Fibroblast of the conjunctiva (primary cell): ENCODE data around the gene BTBD2.
"Not testable (repeated sequence)": the region's sequence is repeated elsewhere in the genome, so short reads cannot be mapped to it uniquely, and the experiment has no call there.

Experiments used
- DNase-seq: peaks from one replicate; pipeline ENCODE4 v3.0.0-alpha.2; 2010; ENCODE audit warnings: low read depth

BTBD2 gene

DNA sequence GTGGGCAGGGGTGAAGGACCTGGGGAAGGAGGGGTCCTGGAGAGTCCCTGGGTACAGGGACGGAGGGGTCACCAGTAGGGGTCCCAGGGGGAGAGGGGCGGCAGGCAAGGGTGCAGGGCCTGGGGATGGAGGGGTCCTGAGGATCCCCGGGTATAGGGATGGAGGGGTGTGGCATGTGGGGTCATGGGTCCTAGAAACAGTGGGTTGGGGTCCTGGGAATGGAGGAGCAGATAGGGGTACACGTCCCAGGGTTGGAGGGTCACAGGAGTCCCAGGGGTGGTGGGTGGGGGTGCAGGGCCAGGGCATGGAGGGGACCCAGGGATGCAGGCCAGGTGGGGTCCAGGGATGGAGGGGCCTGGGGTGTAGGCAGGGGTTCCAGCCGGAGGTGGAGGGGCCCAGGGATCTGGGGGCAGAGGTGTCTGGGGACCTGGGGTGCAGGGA lies 1.4 kb downstream of the BTBD2 start:
- no peak for DNase-seq

DNA sequence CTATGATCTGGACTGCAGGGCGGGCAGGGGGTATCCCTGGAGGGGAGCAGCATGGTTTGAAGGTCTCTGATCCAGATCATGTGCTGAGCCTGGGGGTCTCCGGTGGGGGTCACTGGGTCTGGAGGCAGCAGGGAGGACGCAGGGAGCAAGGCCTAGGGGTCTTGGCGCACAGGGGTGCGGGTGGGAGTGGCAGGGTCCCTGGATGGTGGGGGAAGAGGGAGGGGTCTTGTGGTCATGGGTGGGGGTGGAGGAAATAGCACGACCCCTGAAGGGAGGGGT lies 1.9 kb downstream of the BTBD2 start:
- no peak for DNase-seq

DNA sequence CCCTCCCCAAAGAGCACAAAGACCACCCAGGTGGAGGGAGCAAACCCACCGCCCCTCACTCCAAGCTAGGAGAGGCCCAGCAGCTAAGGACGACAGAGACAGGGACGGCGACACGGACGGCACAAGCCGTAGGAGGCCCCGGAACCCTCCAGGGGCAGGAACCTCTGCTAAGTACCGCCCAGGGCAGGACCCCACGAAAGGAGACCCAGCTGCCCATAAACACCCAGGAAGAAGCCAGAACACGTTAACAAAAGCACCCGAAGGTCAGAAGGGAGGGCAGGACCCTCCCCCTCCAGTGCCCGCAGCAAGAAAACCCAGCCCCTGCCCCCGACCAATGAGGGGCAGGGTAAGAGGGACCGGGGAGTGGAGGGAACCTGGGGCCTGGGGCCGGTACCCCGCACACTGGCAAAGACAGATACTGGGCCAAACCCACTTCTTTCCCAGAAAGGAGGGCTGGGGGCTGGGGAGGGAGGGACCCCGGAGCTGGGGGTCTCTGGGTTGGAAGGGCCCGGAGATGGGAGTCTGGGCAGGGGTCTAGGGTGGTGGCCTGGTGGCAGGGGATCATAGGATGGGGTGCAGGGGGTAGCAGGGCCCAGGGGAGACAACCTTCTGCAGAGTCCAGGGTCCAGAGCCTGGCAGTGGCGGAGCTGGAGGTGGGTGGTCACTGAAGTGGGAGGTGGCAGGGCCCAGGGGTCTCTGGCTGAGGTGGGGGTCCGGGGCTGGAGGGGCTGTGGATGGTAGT lies 2.4 kb downstream of the BTBD2 start:
- no peak for DNase-seq

DNA sequence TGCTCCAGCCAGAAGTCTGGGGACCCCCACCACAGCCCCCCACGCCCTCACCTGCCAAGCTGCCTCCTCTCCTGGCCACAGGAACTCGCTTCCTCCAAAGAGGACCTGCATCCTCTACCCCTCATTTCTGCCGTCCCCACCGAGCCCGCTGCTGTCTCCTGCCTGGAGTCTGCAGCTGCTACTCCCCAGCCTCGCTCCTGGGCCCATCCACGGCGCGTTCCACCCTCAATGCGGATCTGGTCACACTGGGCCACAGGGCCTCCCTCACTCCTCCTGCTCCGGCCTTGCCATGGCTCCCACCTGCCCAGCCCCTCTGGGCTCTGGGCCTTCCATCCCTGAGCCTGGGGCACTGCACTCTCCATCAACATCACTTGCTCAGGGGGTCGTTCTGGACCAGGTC lies 4.3 kb downstream of the BTBD2 start:
- no peak for DNase-seq

DNA sequence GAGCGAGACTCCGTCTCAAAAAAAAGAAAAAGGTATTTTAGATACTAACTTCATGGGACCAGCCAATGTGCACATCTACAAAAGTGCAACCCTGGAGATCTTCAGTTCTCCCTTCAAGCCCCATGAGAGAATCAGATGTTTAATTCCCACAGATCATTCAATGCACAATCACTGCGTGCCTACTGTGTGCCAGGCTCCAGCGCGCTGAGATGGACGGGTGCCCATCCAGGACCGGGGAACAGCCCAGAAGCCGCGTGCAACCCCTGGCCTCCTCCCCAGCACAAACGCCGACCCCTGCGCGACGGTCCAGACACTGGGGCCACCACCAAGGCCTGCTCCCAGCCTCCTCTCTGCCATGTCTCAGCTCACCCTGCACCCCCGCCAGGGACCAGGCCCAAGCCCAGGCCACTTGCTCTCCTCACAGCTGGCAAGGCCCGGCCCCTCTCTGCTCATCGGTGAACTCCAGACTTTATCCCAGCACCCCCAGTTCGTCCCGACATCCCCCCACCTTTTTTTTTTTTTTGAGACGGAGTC lies 5.3 kb downstream of the BTBD2 start:
- DNase-seq: no peak

DNA sequence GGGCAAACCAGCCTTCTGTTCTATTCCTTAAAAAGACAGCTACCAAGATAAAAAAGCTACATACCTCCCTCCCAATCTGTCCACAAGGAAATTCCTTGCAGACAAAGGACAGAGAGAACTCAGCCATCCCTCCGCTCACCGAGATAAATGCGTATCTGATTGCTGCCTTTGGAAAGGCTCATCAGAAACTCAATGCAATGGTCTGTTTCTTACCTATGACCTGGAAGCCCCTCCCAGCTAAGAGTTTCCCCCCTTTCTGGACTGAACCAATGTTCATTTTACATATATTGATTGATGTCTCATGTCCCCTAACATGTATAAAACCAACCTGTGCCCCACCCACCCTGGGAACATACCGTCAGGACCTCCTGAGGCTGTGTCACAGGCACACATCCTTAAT lies 11.6 kb downstream of the BTBD2 start:
- DNase-seq: no peak

DNA sequence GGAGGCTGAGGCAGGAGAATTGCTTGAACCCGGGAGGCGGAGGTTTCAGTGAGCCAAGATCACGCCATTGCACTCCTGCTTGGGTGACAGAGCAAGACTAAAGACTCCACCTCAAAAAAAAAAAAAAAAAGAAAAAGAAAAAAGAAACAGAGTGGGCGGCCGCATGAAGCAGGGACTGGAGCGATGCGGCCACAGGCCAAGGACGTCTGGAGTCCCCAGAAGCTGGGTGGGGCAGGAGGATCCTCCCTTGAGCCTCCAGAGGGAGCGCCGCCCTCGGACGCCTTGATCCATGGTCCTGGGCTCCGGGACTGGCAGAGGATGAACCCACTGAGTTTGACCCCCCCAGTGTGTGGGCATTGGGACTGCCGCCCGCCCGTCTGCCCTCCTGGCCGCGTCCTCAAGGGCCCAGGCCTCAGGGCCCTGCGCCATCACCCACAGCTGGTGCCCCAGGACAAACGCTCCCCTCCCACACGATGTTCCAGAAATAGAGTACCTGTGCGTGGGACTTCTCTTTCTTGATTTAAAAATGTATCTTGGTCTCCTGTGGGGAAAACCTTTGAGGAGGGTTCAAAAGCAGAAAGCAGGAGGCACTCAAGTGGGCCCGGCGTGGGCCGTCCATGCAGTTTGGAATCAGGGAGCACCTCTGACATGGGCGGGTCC lies 15.5 kb downstream of the BTBD2 start:
- no peak for DNase-seq

DNA sequence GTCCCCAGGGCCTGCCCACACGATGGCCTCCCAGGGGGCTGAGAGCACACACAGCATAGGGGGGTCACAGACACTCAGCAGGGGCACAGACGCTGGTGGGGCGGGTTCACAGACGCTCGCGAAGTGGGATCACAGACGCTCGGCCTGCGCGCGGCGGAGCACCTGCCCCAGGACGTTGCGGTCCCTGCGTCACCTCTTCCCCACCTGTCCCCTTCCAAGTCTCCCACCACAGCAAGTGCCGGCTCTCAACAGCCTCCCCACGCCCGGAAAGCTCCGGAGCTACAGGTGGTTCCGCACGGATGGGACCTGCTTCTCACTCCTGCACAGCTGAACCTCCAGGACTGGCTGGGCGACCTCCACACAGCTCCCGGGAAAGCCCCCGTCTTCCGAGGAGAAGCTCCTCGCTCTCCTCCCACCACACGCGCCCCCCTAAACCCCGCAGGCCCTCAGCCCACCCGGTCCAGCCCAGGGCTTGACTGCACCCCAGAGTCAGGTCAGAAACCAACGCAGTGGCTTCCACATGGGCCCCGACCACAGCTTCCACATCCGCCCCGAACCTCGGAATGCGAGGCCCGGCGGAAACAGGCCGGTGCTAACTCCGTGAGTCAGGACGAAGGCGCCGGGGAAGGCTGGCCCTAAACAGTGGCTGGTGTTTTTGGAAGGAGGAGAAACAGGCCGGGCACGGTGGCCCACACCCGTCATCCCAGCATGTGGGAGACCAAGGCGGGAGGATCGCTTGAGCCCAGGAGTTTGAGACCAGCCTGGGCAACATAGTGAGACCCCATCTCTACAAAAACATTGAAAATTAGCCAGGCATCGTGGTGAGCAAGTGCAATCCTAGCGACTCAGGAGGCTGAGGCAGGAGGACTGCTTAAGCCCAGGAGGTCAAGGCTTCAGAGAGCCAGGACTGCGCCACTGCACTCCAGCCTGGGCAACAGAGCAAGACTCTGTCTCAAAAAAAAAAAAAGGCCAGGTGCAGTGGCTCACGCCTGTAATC lies 16.5 kb downstream of the BTBD2 start:
- DNase-seq: no peak

DNA sequence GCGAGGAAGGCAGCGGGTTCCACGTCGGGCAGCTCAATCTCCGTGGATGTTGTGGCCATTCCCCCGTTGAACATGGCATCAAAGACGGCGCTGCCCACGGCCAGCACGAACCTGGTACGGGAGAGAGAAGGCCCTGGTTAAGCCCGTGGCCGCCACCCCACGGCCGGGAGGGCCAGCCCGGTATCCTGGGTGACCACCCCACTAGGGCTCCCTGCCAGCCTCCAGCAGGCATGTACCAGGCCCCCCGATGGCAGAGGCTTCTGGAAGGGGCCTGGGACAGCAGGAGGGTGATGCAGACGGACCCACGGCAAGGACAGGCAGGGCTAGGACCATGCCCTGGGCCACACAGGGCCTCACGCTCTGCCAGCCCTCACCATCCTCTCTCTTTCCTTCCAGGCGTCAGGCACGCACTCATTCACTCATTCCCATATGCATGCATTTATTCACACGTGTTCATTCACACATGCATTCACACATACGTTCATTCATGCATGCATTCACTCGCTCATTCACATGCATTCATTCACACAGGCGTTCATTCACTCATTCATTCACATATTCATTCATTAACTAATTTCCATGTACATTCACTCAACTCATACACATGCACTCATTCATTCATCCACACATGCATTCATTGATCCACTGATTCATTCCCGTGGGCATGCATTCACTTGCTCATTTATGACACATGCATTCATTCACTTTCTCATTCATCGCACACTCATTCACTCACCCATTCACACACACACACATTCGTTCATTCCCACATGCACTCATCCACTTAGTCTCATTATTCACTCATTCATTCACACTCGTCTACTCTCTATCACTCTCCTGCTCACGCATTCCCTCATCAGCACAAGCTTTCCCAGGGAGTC lies 17.9 kb downstream of the BTBD2 start:
- DNase-seq: no peak

DNA sequence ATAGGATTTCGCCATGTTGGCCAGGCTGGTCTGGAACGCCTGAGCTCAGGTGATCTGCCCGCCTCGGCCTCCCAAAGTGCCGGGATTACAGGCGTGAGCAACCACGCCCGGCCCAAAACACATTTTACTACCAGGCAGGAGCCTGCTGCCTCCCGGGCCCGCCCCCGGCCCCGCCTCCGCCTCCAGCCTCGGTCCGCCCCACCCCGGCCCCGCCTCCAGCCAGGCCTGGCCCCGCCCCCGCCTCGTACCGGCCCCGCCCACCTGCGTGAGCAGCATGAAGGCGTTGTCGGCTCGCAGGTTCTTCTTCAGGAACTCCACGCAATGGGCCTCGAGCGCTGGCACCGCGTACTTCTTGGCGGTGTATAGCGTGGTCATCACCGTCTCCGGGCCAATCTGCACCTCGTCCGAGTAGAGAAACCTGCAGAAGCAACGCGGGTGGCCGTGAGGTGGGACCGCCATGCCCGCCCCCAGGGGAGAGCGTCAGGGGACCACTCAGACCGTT lies 22.7 kb downstream of the BTBD2 start:
- DNase-seq: no peak

DNA sequence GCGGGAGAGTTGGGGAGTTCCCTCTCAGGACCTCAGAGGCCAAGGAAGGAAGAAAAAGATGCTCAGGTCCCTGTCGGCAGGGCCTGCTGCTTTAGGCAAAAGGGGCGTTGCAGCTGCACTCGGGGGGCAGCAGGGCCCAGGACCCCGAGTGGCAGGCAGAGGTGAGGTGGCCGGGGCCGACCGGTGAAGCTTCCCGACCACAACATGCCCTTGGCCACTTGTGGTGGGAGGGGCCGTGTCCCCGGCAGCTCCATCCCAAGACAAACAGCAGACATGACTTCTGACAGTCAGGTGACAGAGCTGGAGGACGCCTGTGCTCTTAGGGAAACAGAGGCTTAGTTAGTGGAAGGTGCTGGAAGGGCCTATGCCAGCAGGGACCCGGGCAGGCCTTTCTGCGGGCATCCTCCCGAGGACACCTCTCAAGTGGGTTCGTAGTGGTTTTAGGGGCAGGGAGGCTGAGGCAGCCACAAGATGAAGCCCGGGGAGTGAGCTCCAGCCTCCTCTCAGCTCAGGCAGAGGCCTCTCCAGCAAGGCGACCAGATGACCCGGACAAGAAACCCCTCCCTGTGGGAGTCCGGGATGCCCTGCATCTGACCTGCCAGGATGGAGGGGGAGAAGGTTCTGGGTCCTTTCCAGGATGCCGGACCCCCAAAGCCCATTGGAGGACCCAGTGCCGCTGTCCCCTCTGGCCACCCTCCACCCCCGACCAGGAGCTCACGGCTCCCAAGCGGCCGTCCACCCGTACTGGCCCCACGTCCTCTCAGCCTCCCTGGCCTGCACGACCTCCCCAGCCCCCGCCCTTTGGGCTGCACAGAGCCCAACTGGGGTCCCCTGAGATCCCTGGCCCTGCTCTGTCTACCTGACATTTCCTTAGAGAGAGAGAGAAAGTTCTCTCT lies 24.2 kb downstream of the BTBD2 start:
- DNase-seq: no peak

DNA sequence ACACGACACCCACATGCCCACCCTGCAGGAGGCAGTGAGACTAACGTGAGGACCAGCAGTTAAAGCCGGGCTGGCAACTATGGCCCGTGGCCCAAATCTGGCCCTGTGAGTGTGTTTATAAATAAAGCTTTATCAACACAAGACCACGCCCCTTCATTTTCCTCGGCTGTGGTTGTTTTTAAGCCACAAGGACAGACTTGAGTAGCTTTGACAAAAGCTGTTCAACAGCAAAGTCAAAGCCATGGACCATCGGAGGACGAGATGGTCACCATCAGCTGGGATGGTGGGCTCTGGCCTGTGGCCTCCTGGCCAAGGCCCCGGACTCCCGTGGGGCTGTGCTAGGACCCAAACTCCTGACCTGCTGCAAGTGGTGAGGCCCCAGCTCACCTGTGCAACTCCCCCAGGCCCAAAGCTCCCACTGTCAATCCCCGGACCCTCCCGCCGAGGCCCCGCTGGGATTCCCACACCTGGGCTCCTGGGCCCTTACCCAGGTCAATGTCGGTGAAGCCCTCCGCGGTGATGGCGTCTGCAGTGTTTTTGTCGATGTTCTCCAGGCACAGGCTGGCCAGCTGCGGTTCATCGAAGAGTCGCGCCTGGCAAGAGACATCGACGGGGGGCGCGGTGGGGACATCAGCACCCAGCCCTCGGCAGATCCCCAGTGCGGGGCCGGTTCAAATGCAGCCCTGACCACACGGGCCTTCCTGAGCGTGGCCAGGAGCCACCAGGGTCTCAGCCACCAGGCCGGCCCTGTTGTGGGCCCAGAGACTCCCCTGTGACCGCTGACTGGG lies 25.1 kb downstream of the BTBD2 start:
- DNase-seq: no peak

DNA sequence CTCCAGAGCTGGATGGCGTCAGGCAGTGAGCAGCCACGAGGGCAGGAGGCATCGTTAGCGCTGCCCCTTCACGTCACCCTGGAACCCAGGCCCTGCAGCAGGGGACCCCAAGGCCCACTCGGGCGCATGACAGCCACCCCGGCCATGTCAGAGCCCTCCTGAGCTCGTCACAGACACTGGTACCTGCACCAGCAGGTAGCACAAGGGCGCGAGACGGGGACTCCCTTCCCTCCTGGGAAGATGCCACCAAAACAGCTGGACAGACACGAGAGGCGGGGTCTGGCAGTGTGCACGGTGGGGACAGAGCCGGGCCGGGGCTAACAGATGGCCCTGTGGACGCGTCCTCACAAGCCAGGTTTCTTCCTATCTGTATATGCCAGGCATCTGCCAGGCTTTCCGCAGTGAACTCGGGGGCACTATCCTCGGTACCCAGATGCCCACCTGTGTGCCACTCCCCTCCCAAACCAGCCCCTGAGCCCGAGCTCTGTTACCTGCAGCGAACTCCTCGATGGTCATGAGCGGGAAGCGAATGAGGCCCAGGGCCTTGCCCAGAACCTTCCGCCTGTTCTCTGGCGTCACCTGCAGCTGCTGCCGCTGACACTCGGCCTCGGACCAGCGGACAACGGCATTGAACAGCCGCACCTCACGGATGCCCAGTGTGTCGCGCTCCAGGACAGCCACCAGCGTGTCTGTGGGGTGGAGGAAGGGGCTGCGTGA lies 25.8 kb downstream of the BTBD2 start:
- no peak for DNase-seq

DNA sequence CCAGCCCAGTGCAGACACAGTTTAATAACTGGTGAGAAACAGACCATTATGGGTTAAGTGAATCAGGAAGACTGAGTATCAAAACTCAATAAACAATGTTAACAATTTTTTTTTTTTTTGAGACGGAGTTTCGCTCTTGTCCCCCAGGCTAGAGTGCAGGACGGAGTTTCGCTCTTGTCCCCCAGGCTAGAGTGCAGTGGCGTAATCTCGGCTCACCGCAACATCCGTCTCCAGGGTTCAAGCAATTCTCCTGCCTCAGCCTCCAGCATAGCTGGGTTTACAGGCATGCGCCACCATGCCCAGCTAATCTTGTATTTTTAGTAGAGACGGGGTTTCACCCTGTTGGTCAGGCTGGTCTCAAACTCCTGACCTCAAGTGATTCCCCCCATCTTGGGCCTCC lies 27.1 kb downstream of the BTBD2 start:
- not testable (repeated sequence) for DNase-seq

DNA sequence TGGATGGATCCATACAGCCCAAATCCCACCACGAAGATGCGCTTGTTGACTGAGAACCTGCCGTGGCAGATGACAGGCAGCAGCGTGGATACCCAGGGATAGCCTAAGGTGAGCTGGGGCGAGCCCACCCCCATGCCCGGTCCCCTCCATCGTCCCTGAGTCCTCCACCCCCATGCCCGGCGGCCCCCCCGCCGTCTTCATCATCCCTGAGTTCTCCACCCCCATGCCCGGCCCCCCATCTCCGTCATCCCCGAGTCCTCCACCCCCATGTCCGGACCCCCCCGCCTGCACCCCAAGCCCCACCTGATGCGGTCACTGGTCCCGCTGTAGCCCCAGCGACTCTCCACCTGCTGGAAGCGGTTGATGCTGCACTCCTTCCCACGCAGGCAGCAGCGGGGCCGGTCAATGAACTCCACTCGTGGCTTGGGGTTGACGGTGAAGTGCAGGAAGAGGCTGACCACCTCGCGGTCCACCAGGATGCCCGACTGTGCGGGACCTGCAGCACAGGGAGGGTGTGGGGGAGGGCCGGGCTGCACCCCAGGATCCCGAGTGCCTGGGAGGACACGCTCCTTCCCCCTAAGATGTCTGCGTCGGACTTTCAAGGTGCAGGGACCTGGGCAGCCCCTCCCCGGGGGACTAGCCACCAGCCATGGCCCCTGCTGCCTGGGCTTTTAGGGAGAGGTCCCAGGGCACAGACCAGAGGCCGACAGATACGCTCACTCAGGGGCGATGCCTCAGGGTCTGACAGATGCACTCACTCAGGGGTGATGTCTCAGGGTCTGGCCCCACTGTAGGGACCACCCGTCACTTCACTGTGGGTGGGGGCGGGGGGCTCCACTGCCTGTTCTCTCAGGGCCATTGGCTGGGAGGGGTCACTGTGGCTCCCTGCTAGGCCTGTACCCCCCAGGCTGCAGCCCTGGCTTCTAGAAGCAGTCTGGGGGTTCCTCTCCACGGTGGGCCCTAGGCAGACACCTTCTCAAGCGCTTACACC lies 28.0 kb downstream of the BTBD2 start:
- no peak for DNase-seq

DNA sequence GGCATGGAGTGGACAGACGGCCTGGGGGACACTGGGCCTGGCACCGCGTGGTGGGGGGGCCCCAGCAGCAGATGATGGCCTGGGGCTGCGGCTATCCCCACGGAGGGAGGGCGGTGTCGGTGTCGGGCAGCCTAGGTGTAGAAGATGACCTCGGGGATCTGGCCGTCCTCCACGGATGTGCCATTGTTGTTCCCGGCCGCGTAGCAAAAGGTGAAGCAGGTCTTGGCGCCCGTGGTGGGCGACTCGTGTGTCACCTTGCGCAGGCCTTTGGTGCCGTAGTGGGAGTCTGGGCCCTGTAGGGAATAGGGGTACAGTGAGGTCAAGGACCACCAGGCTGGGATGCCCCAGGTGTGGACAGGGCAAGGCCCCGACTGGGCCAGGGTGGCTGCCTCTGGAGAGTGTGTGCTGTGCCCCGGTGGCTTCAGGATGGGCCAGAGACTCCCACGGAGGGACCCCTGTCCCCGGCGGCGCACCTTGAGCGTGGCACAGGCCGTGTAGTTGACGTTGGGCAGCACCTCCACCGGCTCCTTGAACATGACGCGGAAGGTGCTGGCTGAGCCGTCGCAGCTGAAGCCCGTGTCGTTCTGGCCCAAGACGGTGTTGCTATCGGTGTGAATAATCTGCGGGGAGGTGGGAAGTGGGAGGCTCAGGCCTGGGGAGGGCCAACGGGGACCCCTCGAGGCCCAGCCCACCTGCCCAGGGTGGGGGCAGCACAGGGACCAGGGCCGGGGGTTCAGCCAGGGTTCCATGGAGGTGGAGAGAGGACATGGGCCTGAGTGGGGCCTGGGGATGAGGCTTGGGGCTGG lies 29.0 kb downstream of the BTBD2 start:
- DNase-seq: no peak
